Caco-2 (cell line): ENCODE data around the gene GLIPR1L1. TPM values are rescaled to one million over a fixed set of nuclear protein-coding genes. Genes with fewer than 3 reads are reported as not detected.

Experiments used
- BruUV-seq: library from RNA; stranded (reverse); fragments of 400-500 nt; replicated peaks from 2 replicates; lab custom pipeline; 2021; lab: Mats Ljungman, UMichigan
- CTCF ChIA-PET: fragments of 300-600 bp; sonication (Branson Sonifier 250); formaldehyde crosslinking; loops from one replicate; lab custom pipeline; 2022; ENCODE audit warnings: antibody characterized with exemption; lab: Charles Lee
- POLR2A ChIA-PET: fragments of 300-600 bp; sonication (Branson Sonifier 250); formaldehyde crosslinking; loops from one replicate; lab custom pipeline; 2022; ENCODE audit warnings: antibody characterized with exemption; lab: Charles Lee
- DNase-seq, 2 experiments: peaks; one replicate each; pipeline versions ENCODE4 v3.0.0 to v3.0.0-alpha.2; 2020 to 2022
- H3K27me3 ChIP-seq: replicated peaks from 2 replicates; pipeline ENCODE4 v1.6.0; 2011; ENCODE audit warnings: low read length; ENCODE audit not compliant: control insufficient read depth, insufficient read depth
- H3K36me3 ChIP-seq: 2 replicates; pipeline ENCODE4 v1.5.1; 2011; ENCODE audit warnings: low read length; ENCODE audit not compliant: control insufficient read depth, insufficient read depth
- H3K4me1 ChIP-seq: fragments of 250-450 bp; sonication (Bioruptor Pico); 2 replicates; pipeline ENCODE4 v1.5.1; 2020; ENCODE audit warnings: mild to moderate bottlenecking
- H3K4me3 ChIP-seq: 2 replicates; pipeline ENCODE4 v1.5.1; 2011; ENCODE audit warnings: low read depth, mild to moderate bottlenecking, control low read depth, low read length
- H3K9me3 ChIP-seq: fragments of 250-450 bp; sonication (Bioruptor Pico); 2 replicates; pipeline ENCODE4 v1.5.1; 2020; ENCODE audit warnings: mild to moderate bottlenecking, moderate library complexity
- H3K27ac Mint-ChIP-seq: one replicate; pipeline ENCODE4 v1.8.0; 2022; ENCODE audit warnings: mixed read lengths; ENCODE audit not compliant: unreplicated experiment
- H3K27me3 Mint-ChIP-seq: one replicate; pipeline ENCODE4 v1.8.0; 2022; ENCODE audit warnings: mixed read lengths; ENCODE audit not compliant: insufficient read depth, unreplicated experiment
- H3K36me3 Mint-ChIP-seq: one replicate; pipeline ENCODE4 v1.8.0; 2022; ENCODE audit warnings: mild to moderate bottlenecking, mixed read lengths; ENCODE audit not compliant: insufficient read depth, unreplicated experiment
- H3K4me1 Mint-ChIP-seq: one replicate; pipeline ENCODE4 v1.8.0; 2022; ENCODE audit warnings: low read depth, mixed read lengths; ENCODE audit not compliant: unreplicated experiment
- H3K4me3 Mint-ChIP-seq: one replicate; pipeline ENCODE4 v1.8.0; 2022; ENCODE audit warnings: mild to moderate bottlenecking, moderate library complexity, mixed read lengths; ENCODE audit not compliant: unreplicated experiment
- H3K9me3 Mint-ChIP-seq: one replicate; pipeline ENCODE4 v1.8.0; 2022; ENCODE audit warnings: mixed read lengths; ENCODE audit not compliant: unreplicated experiment
- intact Hi-C: fragments of 100-400 bp; cut with micrococcal nuclease; formaldehyde crosslinking; loops from one replicate; pipeline ENCODE4 v1.10.0; 2022; ENCODE audit not compliant: unreplicated experiment
- total RNA-seq: library from RNA; stranded (reverse); gene quantifications from 2 replicates; pipeline ENCODE4 v1.2.3, GENCODE V29; 2022
- TF ChIP-seq, protein P1 (sequence below), 2 experiments: fragments of 200-600 bp in 1 of 2; IDR thresholded peaks; 1 replicate in 1 of 2; 2 replicates in 1 of 2; pipeline versions ENCODE4 v1.5.1 to v1.8.0; 2011 to 2022; ENCODE audit warnings: antibody characterized with exemption in 1 of 2, control low read depth in 1 of 2, inconsistent platforms in 1 of 2, low read depth in 1 of 2, low read length in 1 of 2, mild to moderate bottlenecking in 1 of 2, moderate library complexity in 1 of 2; ENCODE audit not compliant: insufficient read depth in 1 of 2, severe bottlenecking in 1 of 2, unreplicated experiment in 1 of 2

GLIPR1L1 gene
- total RNA-seq, 1 experiment from 2014 or later = not detected

- Mint-ChIP-seq H3K36me3 (no peaks in the 10 kb centered on the region), H3K4me3 (no peak overlapping the region), H3K4me1 (peaks cover 15% of the 10 kb centered on the region), H3K9me3 (no peaks in the 10 kb centered on the region), H3K27ac (no peak overlapping the region), H3K27me3 (peaks cover 9% of the 10 kb centered on the region)
- Histone ChIP-seq H3K27me3 (no peaks in the 10 kb centered on the region), H3K4me1 (no peaks in the 10 kb centered on the region; the same call in 1 of the 2 replicates), H3K36me3 (no peaks in the 10 kb centered on the region), H3K4me3 (no peak overlapping the region), H3K9me3 (no peaks in the 10 kb centered on the region)
- CTCF ChIA-PET = no interaction called here
- BruUV-seq = no TSS peak
- POLR2A ChIA-PET = no interaction called here
- TF ChIP-seq, protein P1, sequence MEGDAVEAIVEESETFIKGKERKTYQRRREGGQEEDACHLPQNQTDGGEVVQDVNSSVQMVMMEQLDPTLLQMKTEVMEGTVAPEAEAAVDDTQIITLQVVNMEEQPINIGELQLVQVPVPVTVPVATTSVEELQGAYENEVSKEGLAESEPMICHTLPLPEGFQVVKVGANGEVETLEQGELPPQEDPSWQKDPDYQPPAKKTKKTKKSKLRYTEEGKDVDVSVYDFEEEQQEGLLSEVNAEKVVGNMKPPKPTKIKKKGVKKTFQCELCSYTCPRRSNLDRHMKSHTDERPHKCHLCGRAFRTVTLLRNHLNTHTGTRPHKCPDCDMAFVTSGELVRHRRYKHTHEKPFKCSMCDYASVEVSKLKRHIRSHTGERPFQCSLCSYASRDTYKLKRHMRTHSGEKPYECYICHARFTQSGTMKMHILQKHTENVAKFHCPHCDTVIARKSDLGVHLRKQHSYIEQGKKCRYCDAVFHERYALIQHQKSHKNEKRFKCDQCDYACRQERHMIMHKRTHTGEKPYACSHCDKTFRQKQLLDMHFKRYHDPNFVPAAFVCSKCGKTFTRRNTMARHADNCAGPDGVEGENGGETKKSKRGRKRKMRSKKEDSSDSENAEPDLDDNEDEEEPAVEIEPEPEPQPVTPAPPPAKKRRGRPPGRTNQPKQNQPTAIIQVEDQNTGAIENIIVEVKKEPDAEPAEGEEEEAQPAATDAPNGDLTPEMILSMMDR (IDR thresholded peaks at IDR 0.05; ENCODE audit: insufficient read depth in 1 of 2, low read depth in 1 of 2, low read length in 1 of 2, severe bottlenecking in 1 of 2, unreplicated experiment in 1 of 2) = no peak
- DNase-seq = no peak
- intact Hi-C loops = loop anchor here (10.0 kb wide), 1 partner anchor 606 kb away; no protein-coding TSS in a partner anchor
Observed at GRCh38 chr12:75291014-75291413, 43.5 kb upstream of the GLIPR1L1 start.

- H3K9me3 Mint-ChIP-seq = no peaks in the 10 kb centered on the region
- Histone ChIP-seq H3K4me1 (no peaks in the 10 kb centered on the region; the same call in 1 of the 2 replicates), H3K27me3 (no peaks in the 10 kb centered on the region), H3K9me3 (no peaks in the 10 kb centered on the region), H3K36me3 (no peaks in the 10 kb centered on the region), H3K4me3 (no peak overlapping the region)
- TF ChIP-seq, protein P1 (IDR thresholded peaks at IDR 0.05; ENCODE audit: insufficient read depth in 1 of 2, low read depth in 1 of 2, low read length in 1 of 2, severe bottlenecking in 1 of 2, unreplicated experiment in 1 of 2) = no peak
- POLR2A ChIA-PET = no interaction called here
- peaks cover 13% of the 10 kb centered on the region for H3K27me3 Mint-ChIP-seq
- no peaks in the 10 kb centered on the region for H3K36me3 Mint-ChIP-seq
- no TSS peak for BruUV-seq
- CTCF ChIA-PET = no interaction called here
- peaks cover 9% of the 10 kb centered on the region for H3K4me1 Mint-ChIP-seq
- no peak for DNase-seq
- no peak overlapping the region for H3K27ac Mint-ChIP-seq
- intact Hi-C loops = loop anchor here (10.0 kb wide), 1 partner anchor 610 kb away; no protein-coding TSS in a partner anchor
- H3K4me3 Mint-ChIP-seq = no peak overlapping the region
Observed at GRCh38 chr12:75294336-75294735, 40.1 kb upstream of the GLIPR1L1 start.

DNA sequence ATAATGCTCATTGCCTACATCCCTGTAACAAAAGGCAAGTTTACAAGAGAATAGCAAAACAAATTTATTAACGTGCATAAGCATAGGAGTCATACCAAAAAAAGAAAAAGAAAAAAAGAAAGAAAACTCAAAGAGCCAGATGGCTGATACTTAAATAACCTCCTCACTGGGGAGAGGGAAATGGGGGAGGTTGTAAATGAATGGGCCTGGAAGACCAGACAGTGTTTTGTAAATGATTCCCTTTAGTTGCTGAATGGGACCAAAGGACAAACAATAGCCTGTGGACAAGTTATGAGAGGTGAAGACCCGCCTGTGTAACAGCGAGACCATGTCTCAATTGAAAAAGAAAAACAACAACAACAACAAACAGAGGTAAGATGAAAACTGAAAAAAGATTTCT, 39.7 kb upstream of the GLIPR1L1 start:
- TF ChIP-seq, protein P1 (IDR thresholded peaks at IDR 0.05; ENCODE audit: insufficient read depth in 1 of 2, low read depth in 1 of 2, low read length in 1 of 2, severe bottlenecking in 1 of 2, unreplicated experiment in 1 of 2) = no peak
- no peak for DNase-seq
- no peak overlapping the region for H3K4me3 ChIP-seq
- no peaks in the 10 kb centered on the region for H3K27me3 ChIP-seq
- peaks cover 13% of the 10 kb centered on the region for H3K27me3 Mint-ChIP-seq
- H3K4me3 Mint-ChIP-seq = no peak overlapping the region
- ChIA-PET POLR2A (no interaction called here), CTCF (no interaction called here)
- no peak overlapping the region for H3K27ac Mint-ChIP-seq
- H3K4me1 Mint-ChIP-seq = peaks cover 9% of the 10 kb centered on the region
- no peaks in the 10 kb centered on the region for H3K9me3 Mint-ChIP-seq
- no peaks in the 10 kb centered on the region for H3K36me3 ChIP-seq
- no peaks in the 10 kb centered on the region for H3K4me1 ChIP-seq
- no peaks in the 10 kb centered on the region for H3K9me3 ChIP-seq
- no peaks in the 10 kb centered on the region for H3K36me3 Mint-ChIP-seq
- BruUV-seq = no TSS peak
- intact Hi-C loops = loop anchor here (10.0 kb wide), 1 partner anchor 610 kb away; no protein-coding TSS in a partner anchor
